Osteocyte (in vitro differentiated cells): Measurements from ENCODE around the gene LBR. TPM values are rescaled to one million over a fixed set of nuclear protein-coding genes. Genes with fewer than 3 reads are reported as not detected.

ENCODE experiments used
- DNase-seq: peaks from one replicate; pipeline ENCODE4 v3.0.0; 2021; ENCODE audit warnings: mixed read lengths; ENCODE audit not compliant: unreplicated experiment; ENCODE audit errors: extremely low spot score
- H3K27ac Mint-ChIP-seq: one replicate; pipeline ENCODE4 v1.8.0; 2021; ENCODE audit warnings: mild to moderate bottlenecking, mixed read lengths; ENCODE audit not compliant: unreplicated experiment
- H3K27me3 Mint-ChIP-seq: one replicate; pipeline ENCODE4 v1.8.0; 2021; ENCODE audit warnings: mixed read lengths; ENCODE audit not compliant: unreplicated experiment
- H3K36me3 Mint-ChIP-seq: one replicate; pipeline ENCODE4 v1.8.0; 2021; ENCODE audit warnings: mixed read lengths; ENCODE audit not compliant: unreplicated experiment
- H3K4me1 Mint-ChIP-seq: one replicate; pipeline ENCODE4 v1.8.0; 2021; ENCODE audit warnings: mixed read lengths; ENCODE audit not compliant: unreplicated experiment
- H3K4me3 Mint-ChIP-seq: one replicate; pipeline ENCODE4 v1.8.0; 2021; ENCODE audit warnings: mild to moderate bottlenecking, moderate library complexity, mixed read lengths; ENCODE audit not compliant: unreplicated experiment
- H3K9me3 Mint-ChIP-seq: one replicate; pipeline ENCODE4 v1.8.0; 2021; ENCODE audit warnings: mixed read lengths; ENCODE audit not compliant: unreplicated experiment
- CTCF ChIP-seq: fragments of 200-600 bp; sonication (generic); IDR thresholded peaks from 2 replicates; pipeline ENCODE4 v1.5.0; 2021; ENCODE audit warnings: antibody characterized with exemption, mild to moderate bottlenecking, moderate library complexity
- total RNA-seq: library from RNA; stranded (reverse); gene quantifications from 2 replicates; pipeline ENCODE4 v1.2.1, GENCODE V29; 2021

Gene LBR
- total RNA-seq, 1 donor from 2014 or later, result 34.8 TPM

- H3K27me3 Mint-ChIP-seq, result peaks cover 8% of the 10 kb centered on the region
- TF ChIP-seq CTCF, result no peak
- no peak overlapping the region for H3K4me3 Mint-ChIP-seq
- H3K27ac Mint-ChIP-seq, result no peak overlapping the region
- no peaks in the 10 kb centered on the region for H3K36me3 Mint-ChIP-seq
- peaks cover 7% of the 10 kb centered on the region for H3K4me1 Mint-ChIP-seq
- no peak for DNase-seq
- no peaks in the 10 kb centered on the region for H3K9me3 Mint-ChIP-seq
These were observed 20.4 kb upstream of the LBR start for GRCh38 chr1:225448146-225448805.

GRCh38 chr1:225447650-225448089, 19.8 kb upstream of the LBR start:
- Mint-ChIP-seq H3K4me1 (peaks cover 7% of the 10 kb centered on the region), H3K4me3 (no peak overlapping the region), H3K36me3 (no peaks in the 10 kb centered on the region), H3K27ac (no peak overlapping the region), H3K9me3 (no peaks in the 10 kb centered on the region), H3K27me3 (peaks cover 8% of the 10 kb centered on the region)
- no peak for TF ChIP-seq CTCF
- no peak for DNase-seq

- no peak overlapping the region for H3K4me3 Mint-ChIP-seq
- DNase-seq, result no peak
- TF ChIP-seq CTCF, result no peak
- H3K36me3 Mint-ChIP-seq, result no peaks in the 10 kb centered on the region
- H3K27me3 Mint-ChIP-seq, result peaks cover 8% of the 10 kb centered on the region
- H3K4me1 Mint-ChIP-seq, result peaks cover 7% of the 10 kb centered on the region
- H3K9me3 Mint-ChIP-seq, result no peaks in the 10 kb centered on the region
- H3K27ac Mint-ChIP-seq, result no peak overlapping the region
These were observed 19.3 kb upstream of the LBR start for GRCh38 chr1:225446981-225447615.

DNA sequence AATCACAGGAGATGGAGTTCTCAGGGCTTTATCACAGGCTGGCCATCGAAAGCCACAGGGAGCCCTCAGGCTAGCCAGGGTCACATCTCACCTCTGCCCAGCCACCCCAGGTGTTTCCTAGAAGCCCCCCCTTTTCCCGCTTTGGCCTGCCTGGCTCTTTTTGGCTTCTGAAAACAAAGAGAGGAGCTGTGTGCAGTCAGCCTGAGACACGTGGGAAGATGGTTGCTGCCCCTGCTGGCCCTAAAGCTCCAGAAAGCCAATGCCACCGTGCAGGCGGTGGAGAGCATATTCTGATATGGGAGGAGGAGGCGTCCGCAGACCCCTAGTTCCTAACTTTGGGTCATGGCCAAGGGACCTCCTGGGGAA, 18.7 kb upstream of the LBR start:
- Mint-ChIP-seq H3K4me1 (peaks cover 11% of the 10 kb centered on the region), H3K27ac (no peak overlapping the region), H3K27me3 (peaks cover 8% of the 10 kb centered on the region), H3K9me3 (no peaks in the 10 kb centered on the region), H3K36me3 (no peaks in the 10 kb centered on the region), H3K4me3 (no peak overlapping the region)
- TF ChIP-seq CTCF, result no peak
- DNase-seq, result no peak
